HL-60 (cell line): ENCODE results near the gene AOPEP.
A peak's percentile ranks its signal among the peaks of the same experiment; 100 is the strongest.

Source experiments
- DNase-seq, 2 experiments: peaks; one replicate each; pipeline ENCODE4 v3.0.0-alpha.2; 2010 to 2020; ENCODE audit warnings: low read depth in 1 of 2, low spot score in 1 of 2
- H3K27ac ChIP-seq: fragments of 250-450 bp; sonication (Bioruptor Pico); replicated peaks from 2 replicates; pipeline ENCODE4 v1.5.1; 2020; ENCODE audit warnings: mild to moderate bottlenecking, moderate library complexity
- H3K27me3 ChIP-seq: fragments of 250-450 bp; sonication (Bioruptor Pico); 2 replicates; pipeline ENCODE4 v1.5.1; 2021; ENCODE audit warnings: mild to moderate bottlenecking, moderate library complexity; ENCODE audit not compliant: insufficient read depth, poor library complexity, severe bottlenecking
- H3K4me3 ChIP-seq: replicated peaks from 2 replicates; pipeline ENCODE4 v1.5.1; 2011; ENCODE audit warnings: mild to moderate bottlenecking, control low read depth, low read length; ENCODE audit not compliant: insufficient read depth
- GABPA ChIP-seq: IDR thresholded peaks from 2 replicates; pipeline ENCODE4 v1.6.1; 2012; ENCODE audit warnings: low read depth
- POLR2AphosphoS5 ChIP-seq: IDR thresholded peaks from 2 replicates; pipeline ENCODE4 v1.6.1; 2012; ENCODE audit warnings: low read depth
- SPI1 ChIP-seq: IDR thresholded peaks from 2 replicates; pipeline ENCODE4 v1.6.1; 2012; ENCODE audit warnings: low read depth, mild to moderate bottlenecking, borderline replicate concordance
- TF ChIP-seq, protein P1 (sequence below): IDR thresholded peaks from 2 replicates; pipeline ENCODE4 v1.6.1; 2012; ENCODE audit warnings: low read depth; ENCODE audit not compliant: insufficient replicate concordance
- TF ChIP-seq, protein P2 (sequence below): IDR thresholded peaks from one replicate; pipeline ENCODE4 v1.5.1; 2011; ENCODE audit warnings: low read length, control low read depth, inconsistent platforms; ENCODE audit not compliant: insufficient read depth

Gene AOPEP

DNA sequence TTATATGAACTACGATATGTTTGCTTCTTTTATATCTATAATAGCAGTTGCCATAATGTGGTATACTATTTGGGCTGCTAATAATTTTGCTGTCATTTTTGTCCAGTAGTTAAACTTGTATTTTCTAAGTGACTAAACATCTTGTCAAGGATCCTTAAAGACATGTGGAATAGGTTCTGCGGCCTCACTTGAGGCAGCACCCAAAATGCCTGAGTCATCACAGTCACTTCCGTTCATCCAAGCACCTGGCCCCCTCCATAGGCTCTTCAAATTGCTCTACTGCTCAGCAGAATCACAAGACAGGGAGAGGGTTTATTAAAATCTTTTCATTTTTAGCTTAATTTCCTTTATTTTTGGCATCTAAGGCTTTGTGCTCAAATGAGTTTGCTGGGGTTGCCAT is 259.1 kb downstream of the AOPEP start:
- no peak overlapping the region for H3K27ac ChIP-seq
- no peak for DNase-seq
- TF ChIP-seq, protein P1, sequence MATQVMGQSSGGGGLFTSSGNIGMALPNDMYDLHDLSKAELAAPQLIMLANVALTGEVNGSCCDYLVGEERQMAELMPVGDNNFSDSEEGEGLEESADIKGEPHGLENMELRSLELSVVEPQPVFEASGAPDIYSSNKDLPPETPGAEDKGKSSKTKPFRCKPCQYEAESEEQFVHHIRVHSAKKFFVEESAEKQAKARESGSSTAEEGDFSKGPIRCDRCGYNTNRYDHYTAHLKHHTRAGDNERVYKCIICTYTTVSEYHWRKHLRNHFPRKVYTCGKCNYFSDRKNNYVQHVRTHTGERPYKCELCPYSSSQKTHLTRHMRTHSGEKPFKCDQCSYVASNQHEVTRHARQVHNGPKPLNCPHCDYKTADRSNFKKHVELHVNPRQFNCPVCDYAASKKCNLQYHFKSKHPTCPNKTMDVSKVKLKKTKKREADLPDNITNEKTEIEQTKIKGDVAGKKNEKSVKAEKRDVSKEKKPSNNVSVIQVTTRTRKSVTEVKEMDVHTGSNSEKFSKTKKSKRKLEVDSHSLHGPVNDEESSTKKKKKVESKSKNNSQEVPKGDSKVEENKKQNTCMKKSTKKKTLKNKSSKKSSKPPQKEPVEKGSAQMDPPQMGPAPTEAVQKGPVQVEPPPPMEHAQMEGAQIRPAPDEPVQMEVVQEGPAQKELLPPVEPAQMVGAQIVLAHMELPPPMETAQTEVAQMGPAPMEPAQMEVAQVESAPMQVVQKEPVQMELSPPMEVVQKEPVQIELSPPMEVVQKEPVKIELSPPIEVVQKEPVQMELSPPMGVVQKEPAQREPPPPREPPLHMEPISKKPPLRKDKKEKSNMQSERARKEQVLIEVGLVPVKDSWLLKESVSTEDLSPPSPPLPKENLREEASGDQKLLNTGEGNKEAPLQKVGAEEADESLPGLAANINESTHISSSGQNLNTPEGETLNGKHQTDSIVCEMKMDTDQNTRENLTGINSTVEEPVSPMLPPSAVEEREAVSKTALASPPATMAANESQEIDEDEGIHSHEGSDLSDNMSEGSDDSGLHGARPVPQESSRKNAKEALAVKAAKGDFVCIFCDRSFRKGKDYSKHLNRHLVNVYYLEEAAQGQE: no peak
- TF ChIP-seq POLR2AphosphoS5: no peak
- TF ChIP-seq GABPA: no peak
- peak; percentile 21; the same call in 1 of the 2 replicates for TF ChIP-seq SPI1
- no peak overlapping the region for H3K4me3 ChIP-seq
- H3K27me3 ChIP-seq: no peaks in the 10 kb centered on the region

DNA sequence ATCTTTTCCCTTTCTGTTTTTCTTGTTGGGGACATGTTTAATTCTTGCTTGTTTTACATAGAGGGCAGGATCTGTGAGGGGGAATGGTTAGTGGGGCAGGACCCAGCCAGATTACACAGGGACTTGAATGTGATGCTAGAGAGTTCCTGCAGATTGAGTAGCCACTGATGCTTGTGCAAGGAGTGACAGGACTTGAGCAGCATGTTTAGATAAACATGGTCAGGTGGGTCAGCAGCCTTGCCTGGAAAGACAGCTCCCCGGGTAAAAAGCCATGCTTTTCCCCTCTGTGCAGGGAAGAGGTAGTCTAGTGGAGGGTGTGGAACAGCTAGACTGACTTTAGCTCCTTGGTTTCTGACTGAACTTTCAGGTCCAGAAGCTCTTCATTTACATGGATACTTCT is 261.2 kb downstream of the AOPEP start:
- no peak for DNase-seq

DNA sequence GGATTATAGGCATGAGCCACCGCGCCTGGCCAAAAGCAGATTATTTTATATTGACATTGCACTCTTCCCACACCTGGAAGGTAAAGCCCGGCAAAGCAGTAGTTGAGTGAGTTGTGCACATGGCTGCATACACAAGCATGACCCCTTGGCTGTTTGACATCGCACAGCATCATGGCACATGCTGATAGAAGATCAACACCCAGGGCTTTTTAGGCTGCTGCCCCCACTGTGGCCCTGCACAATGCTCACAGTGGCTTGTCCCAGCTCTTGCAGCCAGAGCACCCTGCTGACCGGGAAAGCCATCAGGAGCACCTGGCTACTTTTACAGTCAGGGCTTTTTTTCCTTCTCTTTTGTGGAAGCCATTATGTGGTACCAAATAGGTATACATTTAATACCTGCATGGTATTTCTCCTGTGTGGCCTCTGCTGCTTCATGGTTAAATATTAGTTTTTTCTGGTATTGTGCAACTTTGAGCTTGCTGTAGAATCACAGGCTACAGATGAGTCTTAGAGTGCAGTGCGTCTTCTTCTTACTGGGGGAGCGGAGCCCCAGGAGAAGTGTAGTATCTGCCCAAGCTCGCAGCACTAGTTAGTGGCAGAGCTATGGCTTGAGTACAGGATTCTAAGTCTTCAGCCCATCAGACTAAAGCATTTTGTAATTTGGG is 264.5 kb downstream of the AOPEP start:
- H3K27me3 ChIP-seq: no peaks in the 10 kb centered on the region
- H3K4me3 ChIP-seq: no peak overlapping the region
- H3K27ac ChIP-seq: no peak overlapping the region
- no peak for DNase-seq
- TF ChIP-seq, protein P1: no peak
- no peak for TF ChIP-seq POLR2AphosphoS5
- no peak for TF ChIP-seq SPI1
- TF ChIP-seq, protein P2, sequence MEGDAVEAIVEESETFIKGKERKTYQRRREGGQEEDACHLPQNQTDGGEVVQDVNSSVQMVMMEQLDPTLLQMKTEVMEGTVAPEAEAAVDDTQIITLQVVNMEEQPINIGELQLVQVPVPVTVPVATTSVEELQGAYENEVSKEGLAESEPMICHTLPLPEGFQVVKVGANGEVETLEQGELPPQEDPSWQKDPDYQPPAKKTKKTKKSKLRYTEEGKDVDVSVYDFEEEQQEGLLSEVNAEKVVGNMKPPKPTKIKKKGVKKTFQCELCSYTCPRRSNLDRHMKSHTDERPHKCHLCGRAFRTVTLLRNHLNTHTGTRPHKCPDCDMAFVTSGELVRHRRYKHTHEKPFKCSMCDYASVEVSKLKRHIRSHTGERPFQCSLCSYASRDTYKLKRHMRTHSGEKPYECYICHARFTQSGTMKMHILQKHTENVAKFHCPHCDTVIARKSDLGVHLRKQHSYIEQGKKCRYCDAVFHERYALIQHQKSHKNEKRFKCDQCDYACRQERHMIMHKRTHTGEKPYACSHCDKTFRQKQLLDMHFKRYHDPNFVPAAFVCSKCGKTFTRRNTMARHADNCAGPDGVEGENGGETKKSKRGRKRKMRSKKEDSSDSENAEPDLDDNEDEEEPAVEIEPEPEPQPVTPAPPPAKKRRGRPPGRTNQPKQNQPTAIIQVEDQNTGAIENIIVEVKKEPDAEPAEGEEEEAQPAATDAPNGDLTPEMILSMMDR: no peak
- no peak for TF ChIP-seq GABPA

More for the DNA sequence above, 261.2 kb downstream of the AOPEP start:
- Histone ChIP-seq H3K4me3 (no peak overlapping the region), H3K27me3 (no peaks in the 10 kb centered on the region), H3K27ac (no peak overlapping the region)
- TF ChIP-seq POLR2AphosphoS5: no peak
- no peak for TF ChIP-seq SPI1
- TF ChIP-seq, protein P2: no peak

DNA sequence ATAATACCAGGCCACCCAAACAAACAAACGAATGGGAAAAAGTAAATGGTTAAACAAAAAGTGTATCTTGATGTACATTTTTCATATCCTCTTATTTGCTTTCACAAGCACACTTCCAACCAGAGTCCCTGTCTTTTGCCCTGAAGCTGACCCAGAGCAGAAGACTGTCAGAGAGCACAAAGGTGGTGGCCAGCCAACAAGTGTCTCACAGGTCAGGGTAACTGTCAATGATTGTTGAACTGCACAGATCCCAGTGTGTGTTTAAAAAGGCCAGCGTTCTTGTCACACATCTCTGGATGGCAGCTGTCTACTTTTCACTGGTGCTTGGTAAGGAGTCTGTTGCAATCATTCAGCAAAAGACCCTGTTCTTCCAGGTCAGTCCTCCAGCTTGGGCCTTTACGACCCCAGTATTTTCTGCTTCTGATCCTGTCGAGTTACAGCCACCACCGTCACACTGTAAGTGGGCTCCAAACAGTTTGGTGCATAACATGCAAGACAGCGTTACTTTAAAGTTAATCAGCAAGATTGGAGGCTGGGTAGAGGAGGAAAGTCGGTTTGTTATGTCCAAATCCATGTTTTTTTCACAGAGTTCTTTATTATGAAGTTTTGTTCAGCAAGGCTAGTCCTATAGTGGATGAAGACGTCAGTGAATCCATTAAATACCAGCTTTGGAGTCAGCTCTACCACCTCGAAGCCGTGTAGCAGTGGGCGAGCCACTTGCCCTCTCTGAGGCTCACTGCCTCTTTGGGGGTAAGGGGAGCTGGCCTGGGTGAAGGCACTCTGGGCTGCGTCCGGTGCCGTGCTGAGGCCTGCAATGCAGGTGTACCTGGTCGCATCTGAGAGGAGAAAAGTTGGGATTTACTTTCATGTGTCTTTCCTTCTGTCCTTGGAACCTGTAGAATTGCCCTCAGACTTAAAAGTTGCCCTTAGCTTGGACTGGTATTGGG is 265.7 kb downstream of the AOPEP start:
- H3K27me3 ChIP-seq: no peaks in the 10 kb centered on the region
- H3K4me3 ChIP-seq: no peak overlapping the region
- TF ChIP-seq GABPA (no peak), SPI1 (no peak), POLR2AphosphoS5 (no peak)
- TF ChIP-seq, protein P2: no peak
- TF ChIP-seq, protein P1: no peak
- no peak for DNase-seq
- no peak overlapping the region for H3K27ac ChIP-seq
